K562 (cell line): Measurements from ENCODE around the gene ATP5F1D. TPM values are rescaled to one million over a fixed set of nuclear protein-coding genes. Genes with fewer than 3 reads are reported as not detected.

Experiments
- ATAC-seq: fragments of 200-7000 bp; cut with Tn5 transposase; 3 replicates; pipeline ENCODE4 v1.9.1; 2020; ENCODE audit warnings: moderate library complexity
- BruUV-seq: library from RNA; stranded (reverse); fragments of 400-500 nt; replicated peaks from 2 replicates; lab custom pipeline; 2021; lab: Mats Ljungman, UMichigan
- CTCF ChIA-PET: fragments of 300-600 bp; formaldehyde crosslinking; extraction: SDS; loops from one replicate; lab custom pipeline; 2021; ENCODE audit warnings: low intra/inter-chr PET ratio; lab: Yijun Ruan, JAX
- POLR2A ChIA-PET: fragments of 300-600, 350-650 bp; sonication (Branson Sonifier 250); formaldehyde crosslinking; extraction: SDS; loops from one replicate; lab custom pipeline; 2021; ENCODE audit warnings: antibody characterized with exemption, inconsistent platforms; lab: Yijun Ruan, JAX
- DNase-seq, 4 experiments: peaks; one replicate each; pipeline versions ENCODE4 v3.0.0 to v3.0.0-alpha.2; 2011 to 2018; ENCODE audit warnings: low spot score in 3 of 4, mixed read lengths in 3 of 4; ENCODE audit errors: extremely low read depth in 1 of 4
- FAIRE-seq: peaks from 2 replicates; lab custom pipeline; 2011; peaks lifted over from hg19 to GRCh38; lab: Jason Lieb, UNC
- H2AFZ ChIP-seq: 2 replicates; pipeline ENCODE4 v1.6.0; 2011; ENCODE audit warnings: low read depth, low read length, control low read depth, inconsistent platforms
- H3K27ac ChIP-seq: fragments of 200-600 bp; 3 replicates; pipeline ENCODE4 v1.8.0; 2011; ENCODE audit warnings: low read depth, mild to moderate bottlenecking, control low read depth, inconsistent platforms, low read length, moderate library complexity, mixed read lengths; ENCODE audit errors: extremely low read depth
- H3K27me3 ChIP-seq, 2 experiments: fragments of 300-600 bp in 1 of 2; 2 replicates in 1 of 2; 3 replicates in 1 of 2; pipeline versions ENCODE4 v1.6.0 to v1.8.0; 2011; ENCODE audit warnings: inconsistent platforms in 2 of 2, low read length in 2 of 2, mild to moderate bottlenecking in 1 of 2, mixed read lengths in 1 of 2, moderate library complexity in 1 of 2; ENCODE audit not compliant: control insufficient read depth in 2 of 2, insufficient read depth in 2 of 2
- H3K36me3 ChIP-seq: fragments of 300-600 bp; 3 replicates; pipeline ENCODE4 v1.8.0; 2011; ENCODE audit warnings: mild to moderate bottlenecking, low read length, inconsistent platforms; ENCODE audit not compliant: control insufficient read depth, insufficient read depth
- H3K4me1 ChIP-seq, 2 experiments: fragments of 200-600 bp in 1 of 2; replicated peaks in 1 of 2; 2 replicates in 1 of 2; 3 replicates in 1 of 2; pipeline versions ENCODE4 v1.5.1 to v1.8.0; 2011; ENCODE audit warnings: inconsistent platforms in 2 of 2, low read length in 2 of 2, mild to moderate bottlenecking in 1 of 2, mixed read lengths in 1 of 2, moderate library complexity in 1 of 2; ENCODE audit not compliant: control insufficient read depth in 2 of 2, insufficient read depth in 2 of 2
- H3K4me2 ChIP-seq: 2 replicates; pipeline ENCODE4 v1.6.1; 2011; ENCODE audit warnings: low read length, control low read depth, inconsistent platforms, mixed read lengths; ENCODE audit not compliant: insufficient read depth
- H3K4me3 ChIP-seq: fragments of 200-600 bp; sonication (generic), shearing (Covaris generic); 2 replicates; pipeline ENCODE4 v1.5.1; 2016; ENCODE audit warnings: control low read depth, inconsistent platforms
- H3K79me2 ChIP-seq: fragments of 200-600 bp; 3 replicates; pipeline ENCODE4 v1.8.0; 2011; ENCODE audit warnings: low read length, inconsistent platforms; ENCODE audit not compliant: control insufficient read depth, insufficient read depth
- H3K9ac ChIP-seq, 2 experiments: 2 replicates each; pipeline versions ENCODE4 v1.6.0 to v1.6.1; 2011; ENCODE audit warnings: low read depth in 2 of 2, low read length in 2 of 2, control low read depth in 1 of 2, inconsistent platforms in 1 of 2, mild to moderate bottlenecking in 1 of 2, mixed read lengths in 1 of 2; ENCODE audit not compliant: insufficient read depth in 1 of 2
- H3K9me1 ChIP-seq: one replicate; pipeline ENCODE4 v1.6.0; 2011; ENCODE audit warnings: inconsistent platforms, mild to moderate bottlenecking, low read length, moderate library complexity; ENCODE audit not compliant: control insufficient read depth, insufficient read depth
- H3K9me3 ChIP-seq: replicated peaks from 2 replicates; pipeline ENCODE4 v1.5.1; 2011; ENCODE audit warnings: low read depth, low read length, inconsistent platforms; ENCODE audit not compliant: control insufficient read depth, insufficient read depth
- H4K20me1 ChIP-seq: replicated peaks from 2 replicates; pipeline ENCODE4 v1.6.1; 2011; ENCODE audit warnings: low read length, inconsistent platforms, mixed read lengths; ENCODE audit not compliant: control insufficient read depth, insufficient read depth
- DNMT1 ChIP-seq: fragments of 450-650 bp; IDR thresholded peaks from 2 replicates; pipeline ENCODE4 v1.6.1; 2016; ENCODE audit warnings: antibody characterized with exemption, mild to moderate bottlenecking
- FOS ChIP-seq: IDR thresholded peaks from 3 replicates; pipeline ENCODE4 v1.6.1; 2011; ENCODE audit not compliant: insufficient read length; ENCODE audit errors: extremely low read depth
- GATA2 ChIP-seq: sonication (generic); formaldehyde crosslinking; IDR thresholded peaks from 2 replicates; pipeline ENCODE4 v1.4.0; 2020; ENCODE audit warnings: mild to moderate bottlenecking, missing genetic modification reagents
- NBN ChIP-seq: fragments of 450-650 bp; IDR thresholded peaks from 2 replicates; pipeline ENCODE4 v1.6.1; 2016; ENCODE audit warnings: low read depth, mild to moderate bottlenecking
- NCOA1 ChIP-seq: fragments of 450-650 bp; IDR thresholded peaks from 2 replicates; pipeline ENCODE4 v1.6.1; 2016; ENCODE audit warnings: low read depth
- SP1 ChIP-seq: sonication (generic); formaldehyde crosslinking; IDR thresholded peaks from 2 replicates; pipeline ENCODE4 v1.8.1; 2022; ENCODE audit warnings: mild to moderate bottlenecking, missing genetic modification reagents
- STAG1 ChIP-seq: sonication (generic); formaldehyde crosslinking; IDR thresholded peaks from 2 replicates; pipeline ENCODE4 v1.5.0; 2020; ENCODE audit warnings: missing genetic modification reagents, borderline replicate concordance
- ZEB2 ChIP-seq: fragments of 450-650 bp; IDR thresholded peaks from 2 replicates; pipeline ENCODE4 v1.6.1; 2016
- ZFX ChIP-seq: sonication (generic); formaldehyde crosslinking; IDR thresholded peaks from 2 replicates; pipeline ENCODE4 v1.8.0; 2022; ENCODE audit warnings: mild to moderate bottlenecking, missing genetic modification reagents, moderate library complexity
- ZNF121 ChIP-seq: sonication (generic); formaldehyde crosslinking; conservative IDR thresholded peaks from 2 replicates; pipeline ENCODE4 v1.8.0; 2022; ENCODE audit warnings: missing genetic modification reagents
- ZNF707 ChIP-seq: fragments of 250-450 bp; sonication (Bioruptor Pico); conservative IDR thresholded peaks from 2 replicates; pipeline ENCODE4 v1.8.0; 2022; ENCODE audit warnings: inconsistent platforms, mild to moderate bottlenecking, moderate library complexity
- WGBS: fragments of 100-300 bp; shearing (Covaris generic); methylation state at CpG from one replicate; pipeline ENCODE4 v1.1.6; 2016; ENCODE audit warnings: low coverage, mixed read lengths; ENCODE audit not compliant: insufficient coverage; ENCODE audit errors: missing lambda C conversion rate; 5-methylcytosine and 5-hydroxymethylcytosine counted together
- in situ Hi-C: fragments of 300-500 bp; cut with MboI; formaldehyde crosslinking; loops from 4 replicates; pipeline ENCODE4 v1.15.0; 2018; ENCODE audit warnings: inconsistent platforms, mixed read lengths
- intact Hi-C: fragments of 100-400 bp; cut with micrococcal nuclease; formaldehyde crosslinking; loops from 2 replicates; pipeline ENCODE4 v1.14.2; 2022
- polyA plus RNA-seq, 8 experiments: library from polyadenylated mRNA; depleted of rRNA in 4 of 8; stranded (reverse) in 5 of 8; unstranded in 3 of 8; fragments of >200 nt; fragmentation: Nextera tagmentation in 2 of 8; fragmentation: Illumina TruSeq in 1 of 8; extraction: Ambion mirVana in 2 of 8; extraction: Trizol in 1 of 8; gene quantifications; 2 replicates each; pipeline versions ENCODE4 v1.2.1 to v1.2.3, GENCODE V29; 2011 to 2014; ENCODE audit warnings: inconsistent platforms in 1 of 8, missing spikeins in 1 of 8
- total RNA-seq, 7 experiments: library from RNA; depleted of rRNA in 6 of 7; stranded (reverse); fragments of >200 nt in 6 of 7; fragmentation: Illumina TruSeq in 2 of 7; extraction: Trizol in 2 of 7; gene quantifications; 2 replicates each; pipeline versions ENCODE4 v1.2.1 to v1.2.3, GENCODE V29; 2011 to 2021; ENCODE audit warnings: low replicate concordance in 1 of 7
- TF ChIP-seq, protein P1 (sequence below): sonication (generic); formaldehyde crosslinking; IDR thresholded peaks from 2 replicates; pipeline ENCODE4 v1.8.0; 2022; ENCODE audit warnings: missing genetic modification reagents, mild to moderate bottlenecking, moderate library complexity, borderline replicate concordance

ATP5F1D gene
- total and polyA plus RNA-seq, 9 of the 15 experiments (the other 6 are each of a cell fraction or from before 2014, with no cell fraction given): 3.9 to 409 (median 36.8) TPM

DNA sequence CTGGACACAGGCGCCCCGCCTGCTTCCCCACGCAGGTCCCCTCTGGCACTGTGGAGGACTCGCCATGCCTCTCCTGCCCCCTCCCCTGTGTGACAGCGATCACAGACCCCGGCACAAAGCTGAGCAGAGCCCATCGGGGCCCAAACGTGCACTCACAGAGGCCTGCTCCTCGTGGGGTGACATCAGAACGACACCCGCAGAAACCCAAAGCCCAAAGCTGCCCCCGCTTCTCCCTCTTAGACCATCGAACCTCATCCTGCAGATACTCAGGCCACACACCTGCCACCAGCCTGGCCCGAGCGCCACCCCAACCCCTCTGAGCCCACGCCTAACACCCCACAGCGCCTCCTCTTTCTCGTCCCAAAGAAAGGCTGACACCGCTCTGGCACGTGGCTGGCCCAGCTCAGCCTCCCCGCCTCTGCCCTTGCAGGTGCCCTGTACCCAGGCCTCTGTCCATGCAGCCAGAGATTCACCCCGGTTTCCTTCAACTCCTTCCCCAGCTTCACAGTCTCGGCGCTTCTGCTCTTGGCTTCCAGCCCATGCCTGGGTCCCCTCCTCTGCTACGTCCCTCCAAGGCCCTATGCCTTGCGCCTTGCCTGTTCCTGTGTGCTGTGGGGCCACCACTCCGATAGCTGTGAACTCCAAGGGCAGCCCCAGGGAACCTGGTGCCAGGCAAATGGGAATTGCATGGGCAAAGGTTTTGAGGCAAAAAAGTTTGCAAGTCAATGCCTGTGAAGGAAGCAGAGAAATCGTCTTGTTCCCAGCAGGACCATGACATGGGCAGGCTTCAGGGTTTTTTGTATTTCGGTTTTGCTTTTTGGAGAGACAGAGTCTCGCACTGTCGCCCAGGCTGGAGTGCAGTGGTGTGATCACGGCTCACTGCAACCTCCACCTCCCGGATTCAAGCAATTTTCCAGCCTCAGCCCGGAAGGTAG is 2.9 kb upstream of the ATP5F1D start:
- POLR2A ChIA-PET: interaction anchor here (0.6 kb wide), 2 partner anchors 135 to 254 kb away, joined by 3 read pairs; partner anchors contain the start of gene WDR18
- in situ Hi-C loops: loop anchor here (25.0 kb wide), 1 partner anchor 476 kb away; the partner anchor contains the start of gene MISP
- H3K9ac ChIP-seq: peak overlapping the region in 1 of 2 experiments; percentile 94; a peak in 3 of 4 replicates

More for the DNA sequence above, 2.9 kb upstream of the ATP5F1D start:
- FAIRE-seq (no peak), DNase-seq (no peak), ATAC-seq (no peak)
- Histone ChIP-seq H3K27me3 (no peaks in the 10 kb centered on the region), H4K20me1 (no peaks in the 10 kb centered on the region), H3K4me3 (peak overlapping the region; percentile 55), H3K4me2 (peak overlapping the region; percentile 70), H3K4me1 (peaks cover 24 to 98% of the 10 kb centered on the region in 2 experiments), H3K36me3 (peaks cover 33% of the 10 kb centered on the region; the same call in 1 of the 3 replicates), H3K9me1 (no peaks in the 10 kb centered on the region), H3K79me2 (peaks cover 28% of the 10 kb centered on the region), H2AFZ (peak overlapping the region; percentile 59), H3K9me3 (no peaks in the 10 kb centered on the region), H3K27ac (peak overlapping the region; percentile 49; the same call in 1 of the 3 replicates)
- CTCF ChIA-PET: interaction anchor here (0.9 to 4.8 kb wide), 3 partner anchors 126 to 468 kb away, joined by 3 to 29 read pairs (median 21); no protein-coding TSS in a partner anchor
- BruUV-seq: no TSS peak
- intact Hi-C loops: no loop called here
- TF ChIP-seq SP1: 0 out of 2 replicates have a peak, but pooled peaks have one; percentile 13
- no peak for TF ChIP-seq ZNF707 (CRISPR knock-in tag)
- no peak for TF ChIP-seq ZNF121 (CRISPR knock-in tag)
- no peak for TF ChIP-seq DNMT1
- no peak for TF ChIP-seq STAG1 (CRISPR knock-in tag)
- TF ChIP-seq, protein P1, sequence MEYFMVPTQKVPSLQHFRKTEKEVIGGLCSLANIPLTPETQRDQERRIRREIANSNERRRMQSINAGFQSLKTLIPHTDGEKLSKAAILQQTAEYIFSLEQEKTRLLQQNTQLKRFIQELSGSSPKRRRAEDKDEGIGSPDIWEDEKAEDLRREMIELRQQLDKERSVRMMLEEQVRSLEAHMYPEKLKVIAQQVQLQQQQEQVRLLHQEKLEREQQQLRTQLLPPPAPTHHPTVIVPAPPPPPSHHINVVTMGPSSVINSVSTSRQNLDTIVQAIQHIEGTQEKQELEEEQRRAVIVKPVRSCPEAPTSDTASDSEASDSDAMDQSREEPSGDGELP (CRISPR knock-in tag): 0 out of 2 replicates have a peak, but pooled peaks have one; percentile 6
- TF ChIP-seq FOS: no peak
- no peak for TF ChIP-seq ZEB2
- TF ChIP-seq NBN: no peak
- TF ChIP-seq NCOA1: no peak
- TF ChIP-seq ZFX (CRISPR knock-in tag): peak; percentile 29; the same call in 1 of the 2 replicates
- no peak for TF ChIP-seq GATA2 (CRISPR knock-in tag)
- 63% methylated on average over 31 of the region's 34 CpGs for WGBS
